ENCODE measurements around the gene MTRF1L. TPM values are rescaled to one million over a fixed set of nuclear protein-coding genes. Genes with fewer than 3 reads are reported as not detected.

The MTRF1L gene
- total and polyA plus RNA-seq, 2 donors from 2014 or later = 15.8 to 19.2 TPM

DNA sequence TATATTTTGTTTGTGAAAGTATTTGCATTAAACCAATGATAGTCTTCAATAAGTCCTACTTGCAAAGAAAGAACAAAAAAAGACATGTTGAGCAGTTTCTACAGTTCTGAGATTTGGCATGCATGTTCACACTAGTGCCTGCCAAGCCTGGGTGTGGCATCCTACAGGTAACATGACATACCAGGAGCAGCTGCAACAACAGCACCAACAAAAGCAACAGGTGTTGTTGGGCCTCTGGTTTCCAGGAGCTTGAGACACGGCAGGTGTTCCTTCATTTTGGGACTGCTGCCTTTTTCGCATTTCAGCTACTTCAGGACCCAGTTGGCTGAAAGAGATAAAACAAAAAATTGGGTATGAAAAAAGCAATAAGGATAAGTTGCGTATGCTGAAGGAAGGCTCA, 41.2 kb upstream of the MTRF1L start:
- intact Hi-C loops (cut with DNase I) = no loop called here
- DNase-seq (no peak), FAIRE-seq (no peak)
- no peaks in the 10 kb centered on the region for H3K4me1 ChIP-seq (ENCODE audit: control insufficient read depth in 2 of 3, insufficient read depth in 2 of 3, low read depth in 1 of 3, low read length in 3 of 3)
- no peaks in the 10 kb centered on the region for H3K27me3 ChIP-seq (ENCODE audit: control insufficient read depth, insufficient read depth, low read length)
- H3K27ac ChIP-seq (ENCODE audit: low read depth in 2 of 2, low read length in 2 of 2) = no peak overlapping the region
- TF ChIP-seq, protein P1, sequence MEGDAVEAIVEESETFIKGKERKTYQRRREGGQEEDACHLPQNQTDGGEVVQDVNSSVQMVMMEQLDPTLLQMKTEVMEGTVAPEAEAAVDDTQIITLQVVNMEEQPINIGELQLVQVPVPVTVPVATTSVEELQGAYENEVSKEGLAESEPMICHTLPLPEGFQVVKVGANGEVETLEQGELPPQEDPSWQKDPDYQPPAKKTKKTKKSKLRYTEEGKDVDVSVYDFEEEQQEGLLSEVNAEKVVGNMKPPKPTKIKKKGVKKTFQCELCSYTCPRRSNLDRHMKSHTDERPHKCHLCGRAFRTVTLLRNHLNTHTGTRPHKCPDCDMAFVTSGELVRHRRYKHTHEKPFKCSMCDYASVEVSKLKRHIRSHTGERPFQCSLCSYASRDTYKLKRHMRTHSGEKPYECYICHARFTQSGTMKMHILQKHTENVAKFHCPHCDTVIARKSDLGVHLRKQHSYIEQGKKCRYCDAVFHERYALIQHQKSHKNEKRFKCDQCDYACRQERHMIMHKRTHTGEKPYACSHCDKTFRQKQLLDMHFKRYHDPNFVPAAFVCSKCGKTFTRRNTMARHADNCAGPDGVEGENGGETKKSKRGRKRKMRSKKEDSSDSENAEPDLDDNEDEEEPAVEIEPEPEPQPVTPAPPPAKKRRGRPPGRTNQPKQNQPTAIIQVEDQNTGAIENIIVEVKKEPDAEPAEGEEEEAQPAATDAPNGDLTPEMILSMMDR (IDR thresholded peaks at IDR 0.05; ENCODE audit: borderline replicate concordance, extremely low read depth, insufficient read depth) = no peak
- H3K4me3 ChIP-seq (ENCODE audit: low read length in 3 of 3) = no peak overlapping the region
- no peak overlapping the region for H3K9ac ChIP-seq (ENCODE audit: low read length in 3 of 3)
- H3K9me3 ChIP-seq (ENCODE audit: control insufficient read depth in 2 of 3, insufficient read depth in 1 of 3, low read length in 3 of 3) = no peaks in the 10 kb centered on the region
- H3K36me3 ChIP-seq (ENCODE audit: control insufficient read depth in 2 of 3, insufficient read depth in 3 of 3, low read length in 3 of 3) = no peaks in the 10 kb centered on the region

DNA sequence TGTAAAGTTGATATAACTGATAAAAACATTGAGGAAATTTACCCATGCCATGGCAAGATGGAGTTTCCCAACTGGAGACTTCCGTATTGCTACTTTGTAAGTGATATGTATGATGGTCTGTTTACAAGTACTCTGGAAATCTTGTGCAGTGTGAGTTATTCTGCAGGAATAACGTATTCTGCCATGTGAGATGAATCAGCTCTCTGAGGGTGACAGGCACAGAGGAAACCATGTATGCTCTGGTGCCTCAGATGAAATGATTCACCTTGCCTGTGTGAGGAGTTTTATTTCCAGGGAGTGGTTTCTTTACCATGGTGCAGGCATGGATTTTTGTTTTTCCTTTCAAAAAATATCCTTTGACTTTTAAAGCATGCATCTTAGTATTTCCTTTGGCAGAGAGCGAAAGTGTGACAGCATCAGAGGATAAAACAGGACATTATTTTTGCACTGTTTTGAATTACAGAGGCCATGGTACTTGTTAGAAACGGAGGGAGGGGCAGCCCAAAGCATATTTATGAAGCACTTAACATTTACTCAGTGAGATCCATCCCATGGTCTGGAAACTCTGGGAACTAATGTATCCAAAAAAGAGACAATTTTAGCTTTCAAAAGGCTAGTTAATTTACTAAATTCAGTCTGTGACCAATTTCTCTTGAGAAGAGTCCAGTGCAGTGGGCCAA, 36.0 kb upstream of the MTRF1L start:
- intact Hi-C loops (cut with DNase I) = no loop called here
- Histone ChIP-seq H3K27ac (ENCODE audit: low read depth in 2 of 2, low read length in 2 of 2) (no peak overlapping the region), H3K27me3 (ENCODE audit: control insufficient read depth, insufficient read depth, low read length) (no peaks in the 10 kb centered on the region), H3K4me1 (ENCODE audit: control insufficient read depth in 2 of 3, insufficient read depth in 2 of 3, low read depth in 1 of 3, low read length in 3 of 3) (no peaks in the 10 kb centered on the region), H3K36me3 (ENCODE audit: control insufficient read depth in 2 of 3, insufficient read depth in 3 of 3, low read length in 3 of 3) (no peaks in the 10 kb centered on the region), H3K9me3 (ENCODE audit: control insufficient read depth in 2 of 3, insufficient read depth in 1 of 3, low read length in 3 of 3) (no peaks in the 10 kb centered on the region), H3K4me3 (ENCODE audit: low read length in 3 of 3) (no peak overlapping the region), H3K9ac (ENCODE audit: low read length in 3 of 3) (no peak overlapping the region)
- DNase-seq = peak in 2 of 5 donors; percentile 21 to 22
- no peak for FAIRE-seq
- TF ChIP-seq, protein P1 (IDR thresholded peaks at IDR 0.05; ENCODE audit: borderline replicate concordance, extremely low read depth, insufficient read depth) = no peak

DNA sequence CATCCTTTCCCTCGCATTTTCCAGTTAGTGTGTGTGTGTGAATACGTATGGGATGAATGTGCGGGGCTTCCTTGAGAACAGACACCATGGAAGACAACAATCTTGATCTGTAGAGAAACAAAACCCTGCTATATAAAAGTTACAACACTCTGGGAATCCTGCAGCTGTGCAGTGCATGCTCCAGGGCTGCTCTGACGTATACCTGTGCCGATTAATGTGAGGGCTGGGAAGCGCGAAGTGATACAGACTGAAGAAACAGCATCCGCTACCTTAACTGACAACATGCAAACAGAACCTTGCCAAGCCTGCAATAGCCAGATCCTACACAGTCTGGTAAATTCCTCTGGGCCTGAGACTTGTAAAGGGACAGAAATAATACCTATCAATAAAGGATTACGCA, 31.6 kb upstream of the MTRF1L start:
- TF ChIP-seq, protein P1 (IDR thresholded peaks at IDR 0.05; ENCODE audit: borderline replicate concordance, extremely low read depth, insufficient read depth) = no peak
- Histone ChIP-seq H3K27me3 (ENCODE audit: control insufficient read depth, insufficient read depth, low read length) (no peaks in the 10 kb centered on the region), H3K4me3 (ENCODE audit: low read length in 3 of 3) (no peak overlapping the region), H3K9me3 (ENCODE audit: control insufficient read depth in 2 of 3, insufficient read depth in 1 of 3, low read length in 3 of 3) (no peaks in the 10 kb centered on the region), H3K36me3 (ENCODE audit: control insufficient read depth in 2 of 3, insufficient read depth in 3 of 3, low read length in 3 of 3) (no peaks in the 10 kb centered on the region), H3K27ac (ENCODE audit: low read depth in 2 of 2, low read length in 2 of 2) (no peak overlapping the region), H3K9ac (ENCODE audit: low read length in 3 of 3) (no peak overlapping the region), H3K4me1 (ENCODE audit: control insufficient read depth in 2 of 3, insufficient read depth in 2 of 3, low read depth in 1 of 3, low read length in 3 of 3) (no peaks in the 10 kb centered on the region)
- intact Hi-C loops (cut with DNase I) = no loop called here
- FAIRE-seq = no peak
- DNase-seq = no peak

All from kidney (tissue), 14 donors.